Endothelial cell of umbilical vein (primary cell): ENCODE results near the gene MESP2.

Experiments
- EZH2 ChIP-seq: IDR thresholded peaks from 2 replicates; pipeline ENCODE4 v1.6.1; 2012; ENCODE audit warnings: borderline replicate concordance, low read depth, mild to moderate bottlenecking, moderate library complexity, low read length, inconsistent platforms; ENCODE audit not compliant: severe bottlenecking
- GATA2 ChIP-seq: IDR thresholded peaks from 2 replicates; pipeline ENCODE4 v1.7.0; 2011; ENCODE audit warnings: low read depth, mild to moderate bottlenecking, moderate library complexity, mixed read lengths, low read length; ENCODE audit not compliant: insufficient read length, insufficient read depth
- JUN ChIP-seq: IDR thresholded peaks from 2 replicates; pipeline ENCODE4 v1.6.1; 2011; ENCODE audit warnings: borderline replicate concordance, low read depth; ENCODE audit not compliant: insufficient read length, insufficient read depth
- MYC ChIP-seq: IDR thresholded peaks from one replicate; pipeline ENCODE4 v1.6.1; 2011; ENCODE audit warnings: mild to moderate bottlenecking, low read depth, low read length
- POLR2A ChIP-seq: IDR thresholded peaks from 2 replicates; pipeline ENCODE4 v1.6.1; 2012; ENCODE audit warnings: low read depth, mild to moderate bottlenecking, control low read depth, low read length
- POLR2AphosphoS5 ChIP-seq: IDR thresholded peaks from 2 replicates; pipeline ENCODE4 v1.6.1; 2012; ENCODE audit warnings: low read depth, mild to moderate bottlenecking, control low read depth, low read length, moderate library complexity; ENCODE audit not compliant: insufficient read depth
- TF ChIP-seq, protein P1 (sequence below), 2 donors: IDR thresholded peaks; 1 replicate in 1 of 2; 2 replicates in 1 of 2; pipeline ENCODE4 v1.5.1; 2011; ENCODE audit warnings: low read length in 2 of 2, mild to moderate bottlenecking in 2 of 2, moderate library complexity in 2 of 2, control low read depth in 1 of 2, inconsistent platforms in 1 of 2, low read depth in 1 of 2; ENCODE audit not compliant: insufficient read depth in 1 of 2; ENCODE audit errors: extremely low read depth in 1 of 2
- TF ChIP-seq, protein P2 (sequence below): IDR thresholded peaks from 2 replicates; pipeline ENCODE4 v1.6.1; 2011; ENCODE audit not compliant: insufficient read depth, insufficient read length

DNA sequence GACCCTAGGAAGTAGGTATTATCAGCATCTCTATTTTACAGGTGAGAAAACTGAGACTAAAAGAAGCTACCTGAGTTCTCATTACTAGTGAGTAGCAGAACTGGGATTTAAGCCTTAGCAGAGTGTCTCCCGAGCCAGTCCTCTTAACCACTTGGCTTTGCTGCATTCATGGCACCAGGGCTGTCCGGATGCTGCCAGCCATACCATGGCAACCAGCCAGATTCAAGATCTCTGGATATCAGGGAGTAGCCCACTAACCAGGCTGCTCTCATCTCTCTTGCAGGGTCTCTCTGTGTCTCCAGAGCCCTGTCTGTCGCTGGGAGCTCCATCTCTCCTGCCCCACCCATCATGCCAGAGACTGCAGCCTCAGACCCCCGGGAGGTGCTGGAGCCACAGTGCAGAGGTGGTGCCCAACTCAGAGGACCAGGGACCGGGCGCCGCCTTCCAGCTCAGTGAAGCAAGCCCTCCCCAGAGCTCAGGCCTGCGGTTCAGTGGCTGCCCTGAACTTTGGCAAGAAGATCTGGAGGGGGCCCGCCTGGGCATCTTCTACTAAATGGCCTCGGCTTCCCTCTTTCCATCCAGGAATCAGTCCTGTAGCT, 1.7 kb downstream of the MESP2 start:
- TF ChIP-seq, protein P1, sequence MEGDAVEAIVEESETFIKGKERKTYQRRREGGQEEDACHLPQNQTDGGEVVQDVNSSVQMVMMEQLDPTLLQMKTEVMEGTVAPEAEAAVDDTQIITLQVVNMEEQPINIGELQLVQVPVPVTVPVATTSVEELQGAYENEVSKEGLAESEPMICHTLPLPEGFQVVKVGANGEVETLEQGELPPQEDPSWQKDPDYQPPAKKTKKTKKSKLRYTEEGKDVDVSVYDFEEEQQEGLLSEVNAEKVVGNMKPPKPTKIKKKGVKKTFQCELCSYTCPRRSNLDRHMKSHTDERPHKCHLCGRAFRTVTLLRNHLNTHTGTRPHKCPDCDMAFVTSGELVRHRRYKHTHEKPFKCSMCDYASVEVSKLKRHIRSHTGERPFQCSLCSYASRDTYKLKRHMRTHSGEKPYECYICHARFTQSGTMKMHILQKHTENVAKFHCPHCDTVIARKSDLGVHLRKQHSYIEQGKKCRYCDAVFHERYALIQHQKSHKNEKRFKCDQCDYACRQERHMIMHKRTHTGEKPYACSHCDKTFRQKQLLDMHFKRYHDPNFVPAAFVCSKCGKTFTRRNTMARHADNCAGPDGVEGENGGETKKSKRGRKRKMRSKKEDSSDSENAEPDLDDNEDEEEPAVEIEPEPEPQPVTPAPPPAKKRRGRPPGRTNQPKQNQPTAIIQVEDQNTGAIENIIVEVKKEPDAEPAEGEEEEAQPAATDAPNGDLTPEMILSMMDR (IDR thresholded peaks at IDR 0.05; ENCODE audit: extremely low read depth in 1 of 2, insufficient read depth in 1 of 2, low read depth in 1 of 2, low read length in 2 of 2), result no peak
- TF ChIP-seq POLR2AphosphoS5 (no peak), POLR2A (no peak), EZH2 (no peak), GATA2 (no peak), MYC (no peak), JUN (no peak)
- TF ChIP-seq, protein P2, sequence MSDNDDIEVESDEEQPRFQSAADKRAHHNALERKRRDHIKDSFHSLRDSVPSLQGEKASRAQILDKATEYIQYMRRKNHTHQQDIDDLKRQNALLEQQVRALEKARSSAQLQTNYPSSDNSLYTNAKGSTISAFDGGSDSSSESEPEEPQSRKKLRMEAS, result no peak
